Measurements from ENCODE around the gene UNC50.
A peak's percentile ranks its signal among the peaks of the same experiment; 100 is the strongest.

UNC50 gene

DNA sequence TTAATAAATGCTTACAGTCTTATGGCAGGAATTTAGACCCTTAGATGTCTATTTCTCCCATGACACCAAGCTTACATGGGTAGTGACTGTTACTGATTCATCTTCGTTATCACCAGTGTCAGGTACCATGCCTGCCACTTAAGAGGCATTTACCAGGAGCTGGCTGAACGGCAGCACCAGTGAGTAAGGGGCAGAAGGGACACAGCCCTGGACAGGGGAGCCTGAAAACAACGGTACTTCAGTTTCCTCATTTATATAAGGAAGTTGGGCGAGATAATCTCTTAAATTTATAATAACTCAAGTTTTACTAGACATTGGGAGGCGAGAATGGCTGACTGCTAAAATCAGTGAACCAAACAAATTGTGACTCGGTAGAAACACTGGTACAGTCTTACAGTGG is 1.3 kb upstream of the UNC50 start:
- FAIRE-seq (no peak), DNase-seq (ENCODE audit: extremely low spot score, insufficient read length, low read depth) (no peak)

DNA sequence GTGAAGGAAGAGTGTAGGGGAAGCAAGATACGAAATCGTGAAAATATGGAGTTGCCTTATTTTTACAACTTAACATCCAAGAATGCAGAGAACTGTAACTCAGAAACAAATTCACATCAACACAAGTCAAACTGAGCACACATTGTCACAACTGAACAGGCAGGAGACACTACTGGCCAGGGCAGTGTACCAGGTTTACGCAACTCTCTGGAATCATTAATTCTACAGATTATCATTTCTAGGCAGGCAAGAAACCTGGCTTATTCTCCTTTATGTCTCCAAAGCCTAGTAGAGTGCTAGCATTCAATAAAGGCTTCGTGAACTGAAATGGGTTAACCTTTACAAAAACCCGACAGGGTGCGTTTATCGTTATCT is 661 bp upstream of the UNC50 start:
- no peak for DNase-seq (ENCODE audit: extremely low spot score, insufficient read length, low read depth)
- FAIRE-seq, result no peak

GRCh38 chr2:98608962-98609604 is 694 bp downstream of the UNC50 start:
- DNase-seq (ENCODE audit: extremely low spot score, insufficient read length, low read depth) (no peak), FAIRE-seq (no peak)

- FAIRE-seq, result no peak
- no peak for DNase-seq (ENCODE audit: extremely low spot score, insufficient read length, low read depth)
These were observed 5.8 kb downstream of the UNC50 start for GRCh38 chr2:98614024-98614739.

DNA sequence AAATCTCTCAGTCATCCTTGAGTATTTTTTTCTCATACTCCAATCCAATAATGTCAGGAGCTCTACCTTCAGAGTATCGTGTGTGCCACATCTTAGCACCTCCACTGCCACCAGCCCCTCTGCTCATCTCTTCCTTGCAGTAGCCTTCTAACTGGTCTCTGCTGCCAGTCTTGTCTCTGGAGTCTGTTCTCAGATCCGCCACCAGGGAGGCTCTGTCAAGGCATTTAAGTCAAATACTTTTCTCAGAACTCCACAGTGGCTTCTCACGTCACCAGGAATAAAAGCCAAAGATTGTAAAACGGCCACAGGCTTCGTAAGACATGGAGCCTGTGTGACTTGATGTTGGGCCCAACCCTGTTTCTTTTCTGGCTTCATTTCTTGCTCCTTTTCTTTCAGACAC is 7.1 kb downstream of the UNC50 start:
- no peak for FAIRE-seq
- DNase-seq (ENCODE audit: extremely low spot score, insufficient read length, low read depth), result no peak

DNA sequence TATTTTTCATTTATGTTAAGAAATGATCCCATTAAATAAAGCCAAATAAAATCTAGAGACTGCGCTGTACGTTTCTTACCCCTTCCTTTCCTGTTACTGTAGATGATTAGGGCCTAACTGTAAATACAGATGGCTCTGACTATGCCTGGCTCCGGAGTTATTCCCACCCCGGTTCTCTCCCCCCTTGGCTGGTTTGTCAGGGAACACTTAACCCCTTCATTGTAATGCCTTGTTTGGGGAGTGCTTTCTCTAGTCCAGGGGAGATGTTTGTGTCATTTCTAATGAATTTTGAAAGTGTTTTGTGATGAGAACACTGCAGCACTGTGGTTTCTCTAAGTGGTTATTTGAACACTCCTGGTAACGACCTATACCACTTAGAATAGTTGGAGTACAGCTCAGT is 8.8 kb downstream of the UNC50 start:
- FAIRE-seq (no peak), DNase-seq (ENCODE audit: extremely low spot score, insufficient read length, low read depth) (no peak)

GRCh38 chr2:98623657-98624056 is 15.3 kb downstream of the UNC50 start:
- FAIRE-seq, result no peak

DNA sequence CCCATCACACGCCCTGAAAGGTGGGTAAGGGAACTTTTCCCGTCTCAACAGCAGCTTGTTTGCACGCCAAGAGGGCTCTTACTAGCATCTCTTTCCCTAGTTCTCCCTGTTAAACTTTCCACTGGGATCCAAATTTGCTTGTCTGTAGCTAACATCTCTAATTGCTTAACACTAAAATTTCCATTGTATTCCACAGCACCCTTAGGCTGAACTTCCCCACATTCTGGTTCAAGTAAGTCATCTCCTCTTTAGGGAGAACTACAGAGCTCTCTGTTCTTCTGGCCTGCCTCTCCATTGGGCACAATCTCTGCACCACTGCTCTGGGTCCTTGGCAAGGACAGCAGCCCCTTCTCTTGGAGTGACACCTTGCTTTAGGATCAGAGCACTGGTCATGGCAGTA is 24.0 kb downstream of the UNC50 start:
- DNase-seq (ENCODE audit: extremely low spot score, insufficient read length, low read depth) (no peak), FAIRE-seq (no peak)

More at GRCh38 chr2:98623657-98624056, 15.3 kb downstream of the UNC50 start:
- no peak for DNase-seq (ENCODE audit: extremely low spot score, insufficient read length, low read depth)

DNA sequence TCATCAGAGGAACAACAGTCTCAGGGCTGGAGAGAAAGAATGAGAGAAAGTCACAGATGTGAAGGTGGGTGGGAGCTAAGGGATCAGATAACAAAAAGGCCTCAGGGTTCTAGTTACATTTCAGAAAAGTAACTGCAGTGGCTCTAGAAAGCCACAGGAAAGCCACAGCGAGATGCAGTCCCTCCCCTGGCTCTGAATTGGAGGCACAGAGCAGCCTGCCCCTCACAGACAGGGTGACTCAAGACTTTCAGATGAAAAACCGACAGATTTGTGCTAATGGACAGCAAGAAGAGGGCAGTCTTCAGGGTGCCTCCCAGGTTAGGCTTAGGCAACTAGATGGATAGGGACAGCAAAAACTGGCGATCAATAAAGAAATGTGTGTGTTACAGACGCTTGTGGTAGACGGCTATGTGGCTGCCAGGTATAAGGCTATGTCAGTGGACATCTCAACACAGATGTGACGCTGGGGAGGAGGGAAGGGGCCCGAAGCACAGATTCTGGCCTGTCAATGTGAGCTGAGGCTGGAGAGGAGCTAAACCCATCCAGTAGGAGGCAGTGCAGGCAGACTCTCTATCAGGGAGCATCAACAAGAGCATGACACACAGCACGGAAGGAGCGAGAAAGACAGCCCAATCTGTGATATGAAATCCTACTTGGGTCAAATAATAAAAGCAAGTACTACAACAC is 26.2 kb downstream of the UNC50 start:
- FAIRE-seq, result no peak

DNA sequence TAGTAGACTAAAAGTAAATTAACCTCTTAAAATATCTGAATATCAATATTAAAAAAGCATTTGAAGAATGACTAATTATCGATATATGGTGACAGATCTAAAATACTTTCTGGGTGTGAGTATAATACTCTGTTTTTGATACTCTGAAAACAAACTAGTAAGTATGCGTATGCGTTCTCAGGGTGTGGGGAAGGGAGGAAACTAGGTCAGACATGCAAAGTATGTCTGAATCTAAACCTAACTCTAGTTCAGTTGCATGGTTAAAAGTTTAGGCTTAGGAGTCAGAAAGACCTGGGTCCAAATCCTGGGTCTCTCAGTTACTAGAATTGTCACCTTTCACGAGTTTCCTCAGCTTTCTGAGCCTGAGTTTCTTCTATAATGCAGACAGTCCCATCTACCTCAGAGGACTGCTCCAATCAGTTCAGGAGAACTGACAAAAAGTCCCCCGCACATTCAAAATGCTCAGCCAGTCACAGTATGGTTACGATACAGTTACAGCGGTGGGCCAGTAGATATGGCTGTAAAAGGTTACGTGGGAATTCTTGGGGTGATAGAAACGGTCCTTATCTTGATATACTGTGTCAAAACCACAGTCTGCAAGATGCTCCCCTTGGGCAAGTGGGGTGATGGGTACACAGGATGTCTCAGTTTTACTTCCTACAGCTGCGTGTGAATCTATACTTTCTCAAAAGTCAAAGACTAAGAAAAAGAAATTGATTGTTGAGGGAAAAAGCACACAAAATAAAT is 29.2 kb downstream of the UNC50 start:
- FAIRE-seq (peak; percentile 79), DNase-seq (ENCODE audit: extremely low spot score, insufficient read length, low read depth) (peak; percentile 26)

More for the DNA sequence above, 26.2 kb downstream of the UNC50 start:
- DNase-seq (ENCODE audit: extremely low spot score, insufficient read length, low read depth), result no peak

GRCh38 chr2:98643496-98644100 is 35.2 kb downstream of the UNC50 start:
- FAIRE-seq (peak; percentile 24), DNase-seq (ENCODE audit: extremely low spot score, insufficient read length, low read depth) (no peak)

GRCh38 chr2:98647636-98648035 is 39.2 kb downstream of the UNC50 start:
- DNase-seq (ENCODE audit: extremely low spot score, insufficient read length, low read depth) (no peak), FAIRE-seq (no peak)

DNA sequence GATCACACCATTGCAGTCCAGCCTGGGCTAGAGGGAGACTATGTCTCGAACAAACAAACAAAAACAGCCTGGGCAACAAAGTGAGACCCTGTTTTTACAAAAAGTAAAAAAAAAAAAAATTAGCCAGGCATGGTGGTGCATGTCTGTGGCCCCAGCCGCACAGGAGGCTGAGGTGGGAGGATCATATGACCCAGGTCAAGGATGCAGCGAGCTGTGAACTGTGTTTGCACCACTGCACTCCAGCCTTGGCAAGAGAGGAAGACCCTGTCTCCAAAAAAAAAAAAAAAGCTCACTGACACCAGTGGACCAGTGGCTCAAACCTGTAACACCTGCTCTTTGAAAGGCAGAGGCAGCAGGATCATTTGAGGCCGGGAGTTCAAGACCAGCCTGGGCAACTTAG is 40.1 kb downstream of the UNC50 start:
- FAIRE-seq (no peak), DNase-seq (ENCODE audit: extremely low spot score, insufficient read length, low read depth) (no peak)

DNA sequence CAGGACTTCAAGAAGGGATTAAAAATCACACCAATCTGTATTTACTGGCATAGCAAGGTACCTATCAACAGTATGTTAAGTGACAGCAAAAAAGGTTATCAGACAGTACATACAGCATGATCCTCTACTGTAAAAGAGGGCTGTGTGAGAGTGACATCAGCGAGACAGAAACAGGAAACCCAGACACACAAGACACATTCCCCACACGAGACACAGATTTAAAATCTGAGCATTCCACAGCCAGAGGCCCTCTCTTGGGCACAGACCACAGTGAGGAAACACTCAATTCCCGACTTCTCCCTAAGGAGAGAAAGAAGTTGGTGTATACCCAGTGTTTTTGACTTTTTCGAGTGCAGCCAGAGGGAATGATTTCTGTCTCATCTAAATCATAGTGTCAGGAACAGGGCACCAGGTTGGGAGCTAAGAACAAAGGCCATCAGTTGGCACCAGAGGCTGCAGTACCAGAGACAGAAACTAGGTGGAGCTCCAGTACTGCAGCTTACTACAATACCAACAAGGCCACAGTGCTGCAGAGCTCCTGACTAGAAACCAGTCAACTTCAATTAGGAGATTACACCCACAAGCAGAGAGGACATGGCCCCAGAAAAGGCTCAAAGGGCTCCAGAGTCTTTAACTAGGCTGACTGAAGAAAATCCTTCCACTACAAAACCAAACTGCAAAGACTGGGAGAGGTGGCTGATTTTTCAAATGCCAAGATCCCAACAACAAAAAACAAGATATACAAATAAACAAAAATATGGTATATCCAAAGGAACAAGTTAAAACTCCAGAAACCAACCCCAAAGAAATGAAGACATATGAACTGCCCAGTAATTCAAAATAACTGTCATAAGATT is 41.0 kb downstream of the UNC50 start:
- DNase-seq (ENCODE audit: extremely low spot score, insufficient read length, low read depth) (peak; percentile 15), FAIRE-seq (peak; percentile 90)

- no peak for FAIRE-seq
- no peak for DNase-seq (ENCODE audit: extremely low spot score, insufficient read length, low read depth)
These were observed 41.6 kb downstream of the UNC50 start for GRCh38 chr2:98649992-98650375.

GRCh38 chr2:98650998-98651397 is 42.6 kb downstream of the UNC50 start:
- FAIRE-seq (no peak), DNase-seq (ENCODE audit: extremely low spot score, insufficient read length, low read depth) (no peak)

DNA sequence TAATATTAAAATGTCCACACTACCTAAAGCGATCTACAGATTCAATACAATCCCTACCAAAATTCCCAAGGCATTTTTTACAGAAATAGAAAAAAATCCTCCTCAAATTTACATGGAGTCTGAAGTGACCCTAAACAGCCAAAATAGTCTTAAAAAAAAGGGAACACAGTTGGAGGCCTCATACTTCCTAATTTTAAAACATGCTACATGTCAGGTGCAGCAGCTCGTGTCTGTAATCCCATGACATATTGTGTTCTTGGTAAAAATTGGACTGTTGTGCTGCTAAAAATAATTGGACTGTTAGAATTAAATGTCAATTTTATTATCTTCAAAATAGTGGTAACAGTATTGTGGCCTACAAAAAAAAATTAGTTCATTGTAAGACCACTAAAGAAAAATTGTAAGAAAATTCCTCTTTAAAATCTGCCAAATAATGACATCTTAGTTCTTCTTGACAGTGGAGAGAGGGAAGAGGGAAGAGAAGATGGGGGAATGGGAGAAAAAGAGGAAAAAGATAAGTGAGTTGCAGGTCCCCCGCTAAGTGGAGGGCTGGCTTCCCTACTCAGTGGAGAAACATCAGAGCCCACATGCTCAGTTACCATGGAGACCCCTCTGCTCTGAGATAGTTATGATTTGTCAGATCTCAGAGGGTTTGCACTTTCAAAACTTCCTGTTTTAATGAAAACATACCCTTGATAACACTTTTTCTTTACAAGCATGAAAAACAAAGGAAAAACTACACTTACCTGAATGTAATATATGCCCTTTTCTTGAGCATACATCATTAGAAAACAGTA is 46.5 kb downstream of the UNC50 start:
- FAIRE-seq, result peak; percentile 18
- no peak for DNase-seq (ENCODE audit: extremely low spot score, insufficient read length, low read depth)

DNA sequence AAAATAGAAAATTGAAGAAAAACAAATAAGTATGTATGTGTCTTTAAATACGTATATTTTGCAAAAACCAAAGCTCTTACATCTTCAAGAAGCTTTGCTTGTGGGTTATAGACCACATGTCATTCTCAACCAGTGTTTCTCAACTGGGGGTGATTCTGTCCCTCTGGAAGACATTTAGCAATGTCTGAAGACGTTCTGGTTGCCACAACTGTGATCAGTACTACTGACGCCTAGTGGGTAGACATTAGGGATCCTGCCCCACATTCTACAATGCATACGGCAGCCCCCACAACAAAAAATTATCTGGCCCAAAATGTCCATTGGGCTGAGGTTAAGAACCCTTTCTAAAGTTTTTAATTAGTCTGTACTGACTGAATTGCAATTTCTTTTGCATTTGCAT is 48.4 kb downstream of the UNC50 start:
- FAIRE-seq (no peak), DNase-seq (ENCODE audit: extremely low spot score, insufficient read length, low read depth) (no peak)
